Fibroblast of lung (primary cell): ENCODE data around the gene MRPL58. TPM values are rescaled to one million over a fixed set of nuclear protein-coding genes. Genes with fewer than 3 reads are reported as not detected.

Experiments
- DNase-seq, 2 donors: peaks; one replicate each; pipeline versions ENCODE4 v3.0.0 to v3.0.0-alpha.2; 2010; ENCODE audit warnings: low read depth in 2 of 2
- H2AFZ ChIP-seq: 2 replicates; pipeline ENCODE4 v1.5.1; 2012; ENCODE audit warnings: low read length, control low read depth, inconsistent platforms
- H3K27ac ChIP-seq: 2 replicates; pipeline ENCODE4 v1.5.1; 2011; ENCODE audit warnings: low read length, control low read depth; ENCODE audit not compliant: insufficient read depth
- H3K27me3 ChIP-seq: 2 replicates; pipeline ENCODE4 v1.5.1; 2011; ENCODE audit warnings: mild to moderate bottlenecking, low read length; ENCODE audit not compliant: control insufficient read depth, insufficient read depth
- H3K36me3 ChIP-seq: 2 replicates; pipeline ENCODE4 v1.5.1; 2011; ENCODE audit warnings: low read length; ENCODE audit not compliant: control insufficient read depth, insufficient read depth
- H3K4me1 ChIP-seq: 2 replicates; pipeline ENCODE4 v1.5.1; 2011; ENCODE audit warnings: low read length; ENCODE audit not compliant: control insufficient read depth, insufficient read depth; ENCODE audit errors: extremely low read depth
- H3K4me2 ChIP-seq: 2 replicates; pipeline ENCODE4 v1.5.1; 2011; ENCODE audit warnings: low read length, control low read depth; ENCODE audit not compliant: insufficient read depth; ENCODE audit errors: extremely low read depth
- H3K4me3 ChIP-seq, 4 experiments: fragments of 200-600 bp in 1 of 4; sonication (generic) in 1 of 4; replicated peaks in 1 of 4; 2 replicates each; pipeline ENCODE4 v1.5.1; 2011 to 2016; ENCODE audit warnings: low read length in 4 of 4, low read depth in 3 of 4, mild to moderate bottlenecking in 3 of 4, control low read depth in 2 of 4, inconsistent platforms in 1 of 4, mixed read lengths in 1 of 4; ENCODE audit not compliant: insufficient read depth in 1 of 4; ENCODE audit errors: control extremely low read depth in 1 of 4
- H3K79me2 ChIP-seq: 2 replicates; pipeline ENCODE4 v1.5.1; 2012; ENCODE audit warnings: mild to moderate bottlenecking, low read length, inconsistent platforms; ENCODE audit not compliant: control insufficient read depth, insufficient read depth
- H3K9ac ChIP-seq: 2 replicates; pipeline ENCODE4 v1.5.1; 2011; ENCODE audit warnings: mild to moderate bottlenecking, low read length, control low read depth; ENCODE audit not compliant: insufficient read depth
- H3K9me3 ChIP-seq: 2 replicates; pipeline ENCODE4 v1.5.1; 2012; ENCODE audit warnings: low read depth, low read length; ENCODE audit not compliant: control insufficient read depth, insufficient read depth
- H4K20me1 ChIP-seq: 2 replicates; pipeline ENCODE4 v1.5.1; 2011; ENCODE audit warnings: low read length; ENCODE audit not compliant: control insufficient read depth, insufficient read depth; ENCODE audit errors: extremely low read depth
- EZH2 ChIP-seq: IDR thresholded peaks from 2 replicates; pipeline ENCODE4 v1.5.1; 2012; ENCODE audit warnings: low read length, control low read depth, mild to moderate bottlenecking; ENCODE audit errors: missing control alignments
- polyA minus RNA-seq: library from RNA; depleted of rRNA, polyadenylated mRNA; stranded (reverse); fragments of >200 nt; gene quantifications from 2 replicates; pipeline ENCODE4 v1.2.3, GENCODE V29; 2011; ENCODE audit warnings: low replicate concordance
- polyA plus RNA-seq, 2 donors: library from polyadenylated mRNA; depleted of rRNA in 1 of 2; stranded (reverse) in 1 of 2; unstranded in 1 of 2; fragments of >200 nt; gene quantifications; 2 replicates each; pipeline ENCODE4 v1.2.1, GENCODE V29; 2011 to 2012; ENCODE audit warnings: missing spikeins in 1 of 2
- total RNA-seq: library from RNA; depleted of rRNA; stranded (reverse); fragments of >200 nt; gene quantifications from 2 replicates; pipeline ENCODE4 v1.2.1, GENCODE V29; 2014
- TF ChIP-seq, protein P1 (sequence below), 2 donors: IDR thresholded peaks in 1 of 2; conservative IDR thresholded peaks in 1 of 2; 1 replicate in 1 of 2; 2 replicates in 1 of 2; pipeline ENCODE4 v1.5.1; 2011 to 2012; ENCODE audit warnings: low read length in 2 of 2, control low read depth in 1 of 2, inconsistent platforms in 1 of 2, low read depth in 1 of 2, mild to moderate bottlenecking in 1 of 2

Gene MRPL58
- total RNA-seq = 26.5 and 35.2 TPM in 2 replicates
- polyA plus RNA-seq = 49.1 and 60.8 TPM in 2 replicates
- polyA plus RNA-seq (2012) = 42.0 and 60.0 TPM in 2 replicates
- polyA minus RNA-seq = 7.4 and 11.2 TPM in 2 replicates

DNA sequence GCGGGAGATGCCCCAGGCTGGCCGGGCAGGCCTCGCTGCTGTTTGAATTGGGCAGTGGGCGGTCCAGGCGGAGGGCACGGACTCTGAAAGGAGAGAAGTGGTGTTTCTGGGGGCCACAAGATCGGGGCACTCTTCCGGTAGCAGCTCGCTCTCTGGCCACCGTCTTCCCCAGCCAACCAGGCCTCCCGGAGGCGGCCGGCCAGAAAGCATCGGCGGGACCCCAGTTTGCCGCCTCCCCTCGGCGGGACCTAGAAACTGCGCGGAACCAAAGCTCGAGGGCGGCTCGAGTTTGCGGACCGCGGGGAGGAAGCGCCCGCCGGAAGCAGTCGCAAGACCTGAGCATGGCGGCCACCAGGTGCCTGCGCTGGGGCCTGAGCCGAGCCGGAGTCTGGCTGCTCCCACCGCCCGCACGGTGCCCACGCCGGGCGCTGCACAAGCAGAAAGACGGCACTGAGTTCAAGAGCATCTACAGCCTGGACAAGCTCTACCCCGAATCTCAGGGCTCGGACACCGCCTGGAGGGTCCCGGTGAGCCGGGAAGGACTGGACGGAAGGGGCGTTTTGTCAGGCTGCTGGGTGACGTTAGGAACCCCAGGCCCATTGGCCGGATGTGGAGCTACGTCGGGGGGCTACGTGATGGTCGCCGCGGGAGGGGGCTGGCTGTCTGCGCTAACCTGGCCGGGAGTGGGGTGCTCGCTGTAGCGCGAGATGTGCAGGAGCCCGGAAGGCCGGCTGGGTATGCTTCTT lies at the start of gene MRPL58:
MRPL58 (plus strand) TSS at position 325 of the 746 bp plus-strand sequence; CDS start at position 342, 17 bp downstream.
- TF ChIP-seq, protein P1, sequence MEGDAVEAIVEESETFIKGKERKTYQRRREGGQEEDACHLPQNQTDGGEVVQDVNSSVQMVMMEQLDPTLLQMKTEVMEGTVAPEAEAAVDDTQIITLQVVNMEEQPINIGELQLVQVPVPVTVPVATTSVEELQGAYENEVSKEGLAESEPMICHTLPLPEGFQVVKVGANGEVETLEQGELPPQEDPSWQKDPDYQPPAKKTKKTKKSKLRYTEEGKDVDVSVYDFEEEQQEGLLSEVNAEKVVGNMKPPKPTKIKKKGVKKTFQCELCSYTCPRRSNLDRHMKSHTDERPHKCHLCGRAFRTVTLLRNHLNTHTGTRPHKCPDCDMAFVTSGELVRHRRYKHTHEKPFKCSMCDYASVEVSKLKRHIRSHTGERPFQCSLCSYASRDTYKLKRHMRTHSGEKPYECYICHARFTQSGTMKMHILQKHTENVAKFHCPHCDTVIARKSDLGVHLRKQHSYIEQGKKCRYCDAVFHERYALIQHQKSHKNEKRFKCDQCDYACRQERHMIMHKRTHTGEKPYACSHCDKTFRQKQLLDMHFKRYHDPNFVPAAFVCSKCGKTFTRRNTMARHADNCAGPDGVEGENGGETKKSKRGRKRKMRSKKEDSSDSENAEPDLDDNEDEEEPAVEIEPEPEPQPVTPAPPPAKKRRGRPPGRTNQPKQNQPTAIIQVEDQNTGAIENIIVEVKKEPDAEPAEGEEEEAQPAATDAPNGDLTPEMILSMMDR (conservative IDR thresholded peaks at IDR 0.05 in 1 of 2, IDR thresholded peaks at IDR 0.05 in 1 of 2; ENCODE audit: low read depth in 1 of 2, low read length in 2 of 2) = peak; percentile 52 to 55
- TF ChIP-seq EZH2 = no peak

DNA sequence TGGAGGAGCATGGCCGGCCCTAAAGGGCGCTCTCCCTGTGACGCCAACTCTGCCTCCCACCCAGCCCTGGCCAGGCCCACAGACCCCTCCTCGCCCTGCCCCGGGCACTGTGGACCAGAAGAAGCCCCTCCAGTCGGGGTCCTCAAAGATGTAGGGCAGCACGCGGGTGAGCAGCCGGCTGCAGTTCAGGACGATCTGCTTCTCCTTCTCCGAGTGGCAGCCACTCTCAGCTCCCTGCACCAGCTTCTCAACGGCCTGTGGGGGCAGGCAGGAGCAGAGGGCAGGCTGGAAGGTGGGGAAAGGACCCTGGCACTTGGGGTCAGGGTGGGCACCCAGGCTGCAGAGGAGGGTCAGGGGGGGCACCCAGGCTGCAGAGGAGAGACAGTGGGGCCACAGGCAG lies 48.8 kb upstream of the MRPL58 start:
- Histone ChIP-seq H3K4me3 (no peak overlapping the region), H3K4me1 (no peaks in the 10 kb centered on the region), H3K9me3 (no peaks in the 10 kb centered on the region), H3K79me2 (no peaks in the 10 kb centered on the region), H3K27me3 (peaks cover 2% of the 10 kb centered on the region), H3K4me2 (no peak overlapping the region), H3K27ac (no peak overlapping the region), H3K9ac (no peak overlapping the region), H4K20me1 (no peaks in the 10 kb centered on the region), H2AFZ (no peak overlapping the region), H3K36me3 (no peaks in the 10 kb centered on the region)
- TF ChIP-seq EZH2 = no peak
- TF ChIP-seq, protein P1 (conservative IDR thresholded peaks at IDR 0.05 in 1 of 2, IDR thresholded peaks at IDR 0.05 in 1 of 2; ENCODE audit: low read depth in 1 of 2, low read length in 2 of 2) = peak in 1 of 2 donors; percentile 7
- no peak for DNase-seq

More for the DNA sequence above, at the start of gene MRPL58:
- H3K36me3 ChIP-seq = no peaks in the 10 kb centered on the region
- peak within 1 kb of the TSS; percentile 93 for H3K9ac ChIP-seq
- H2AFZ ChIP-seq = peak within 1 kb of the TSS; percentile 94
- DNase-seq = peak; percentile 87 to 92
- peaks cover 16% of the 10 kb centered on the region for H3K79me2 ChIP-seq
- H3K4me3 ChIP-seq = peak within 1 kb of the TSS; percentile 59 to 97 (median 92)
- H3K4me2 ChIP-seq = peak within 1 kb of the TSS; percentile 98
- no peaks in the 10 kb centered on the region for H3K9me3 ChIP-seq
- no peaks in the 10 kb centered on the region for H4K20me1 ChIP-seq
- H3K27me3 ChIP-seq = no peaks in the 10 kb centered on the region
- H3K4me1 ChIP-seq = peaks cover 11% of the 10 kb centered on the region
- peak within 1 kb of the TSS; percentile 86 for H3K27ac ChIP-seq

DNA sequence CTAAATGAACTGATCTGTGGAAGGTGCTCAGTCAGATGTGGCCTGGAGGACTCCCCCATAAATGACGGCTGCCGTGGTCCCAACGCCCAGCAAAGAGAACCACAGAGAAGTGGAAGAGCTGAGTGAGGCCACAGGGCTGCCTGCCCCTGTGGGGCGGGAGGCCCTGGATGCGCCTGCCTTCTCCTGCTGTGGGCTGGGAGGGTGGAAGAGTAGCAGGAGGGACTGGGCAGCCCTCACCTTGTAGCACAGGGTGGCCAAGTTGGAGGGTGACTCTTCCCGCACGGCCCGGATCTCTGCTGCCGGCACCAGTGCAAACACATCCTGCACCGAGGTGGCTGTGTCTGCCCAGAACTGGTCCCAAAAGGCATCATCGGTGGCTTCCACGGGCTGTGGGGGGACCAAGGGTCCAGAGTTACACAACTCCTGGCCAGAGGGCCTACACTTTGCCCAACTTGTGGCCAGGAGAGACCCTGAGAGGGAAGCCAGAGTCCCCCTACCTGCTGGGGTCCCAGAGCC lies 48.2 kb upstream of the MRPL58 start:
- no peak for DNase-seq

More for the DNA sequence above, 48.2 kb upstream of the MRPL58 start:
- TF ChIP-seq EZH2 = no peak
- TF ChIP-seq, protein P1 (conservative IDR thresholded peaks at IDR 0.05 in 1 of 2, IDR thresholded peaks at IDR 0.05 in 1 of 2; ENCODE audit: low read depth in 1 of 2, low read length in 2 of 2) = no peak
- Histone ChIP-seq H3K4me2 (no peak overlapping the region), H3K4me3 (no peak overlapping the region), H3K4me1 (no peaks in the 10 kb centered on the region), H3K36me3 (no peaks in the 10 kb centered on the region), H3K9me3 (no peaks in the 10 kb centered on the region), H3K27ac (no peak overlapping the region), H4K20me1 (no peaks in the 10 kb centered on the region), H3K9ac (no peak overlapping the region), H3K79me2 (no peaks in the 10 kb centered on the region), H3K27me3 (peaks cover 2% of the 10 kb centered on the region), H2AFZ (no peak overlapping the region)
